GM19240 (cell line): ENCODE data around the gene RAB15.

ENCODE experiments used
- DNase-seq: peaks from one replicate; pipeline ENCODE4 v3.0.0; 2011; ENCODE audit warnings: low spot score; ENCODE audit not compliant: insufficient read length

RAB15 gene

GRCh38 chr14:64990296-64990695 is 18.2 kb upstream of the RAB15 start:
- DNase-seq, result no peak

- no peak for DNase-seq
These were observed 15.3 kb upstream of the RAB15 start for GRCh38 chr14:64987438-64987767.

GRCh38 chr14:64986648-64987437 is 14.7 kb upstream of the RAB15 start, which contains the start of gene FNTB:
TSS of gene FNTB (plus strand) at chr14:64986895. CDS start at chr14:64986954, 59 bp downstream.
- peak; percentile 85 for DNase-seq

GRCh38 chr14:64983439-64984310 is 11.5 kb upstream of the RAB15 start:
- DNase-seq, result no peak

- DNase-seq, result no peak
These were observed 7.4 kb upstream of the RAB15 start for GRCh38 chr14:64979336-64980074.

GRCh38 chr14:64974563-64974962 is 2.4 kb upstream of the RAB15 start:
- DNase-seq, result no peak

- DNase-seq, result no peak
These were observed 1.7 kb upstream of the RAB15 start for GRCh38 chr14:64973826-64974225.

GRCh38 chr14:64973026-64973442 is 898 bp upstream of the RAB15 start:
- no peak for DNase-seq

GRCh38 chr14:64971491-64971942 is 619 bp downstream of the RAB15 start:
- DNase-seq, result no peak

GRCh38 chr14:64970776-64971477 is 1.2 kb downstream of the RAB15 start:
- no peak for DNase-seq

- no peak for DNase-seq
These were observed 2.1 kb downstream of the RAB15 start for GRCh38 chr14:64970041-64970440.

- no peak for DNase-seq
These were observed 3.5 kb downstream of the RAB15 start for GRCh38 chr14:64968651-64969050.

GRCh38 chr14:64968167-64968566 is 4.0 kb downstream of the RAB15 start:
- no peak for DNase-seq

- no peak for DNase-seq
These were observed 5.2 kb downstream of the RAB15 start for GRCh38 chr14:64966976-64967375.

- no peak for DNase-seq
These were observed 6.7 kb downstream of the RAB15 start for GRCh38 chr14:64965356-64966000.

- DNase-seq, result no peak
These were observed 8.5 kb downstream of the RAB15 start for GRCh38 chr14:64963611-64964010.

- DNase-seq, result no peak
These were observed 11.3 kb downstream of the RAB15 start for GRCh38 chr14:64960762-64961276.

GRCh38 chr14:64958743-64959142 is 13.4 kb downstream of the RAB15 start:
- no peak for DNase-seq

GRCh38 chr14:64958201-64958600 is 13.9 kb downstream of the RAB15 start:
- DNase-seq, result no peak

GRCh38 chr14:64956697-64957406 is 15.3 kb downstream of the RAB15 start:
- DNase-seq, result no peak
